ENCODE results near the gene PROX1. TPM values are rescaled to one million over a fixed set of nuclear protein-coding genes. Genes with fewer than 3 reads are reported as not detected.

Gene PROX1
- total and polyA plus RNA-seq, 12 donors = 2.5 to 132 (median 110) TPM

DNA sequence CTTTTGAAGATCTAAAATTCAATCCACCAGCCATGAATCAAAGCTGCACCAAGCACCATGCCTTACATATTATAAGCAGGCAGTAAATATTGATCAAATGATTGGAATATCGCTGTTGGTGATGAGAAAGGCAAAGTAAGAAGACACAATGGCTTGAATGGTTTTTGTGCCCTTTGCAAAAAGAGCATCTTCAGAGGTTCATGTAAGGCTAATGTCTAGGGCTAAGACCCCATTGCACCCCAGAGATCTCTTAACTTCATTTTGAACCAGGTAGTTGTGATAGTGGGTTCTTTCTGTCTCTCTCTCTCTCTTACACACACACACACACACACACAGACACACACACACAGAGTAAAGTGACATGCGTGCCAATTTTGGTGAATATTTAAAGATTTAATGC is 12.0 kb downstream of the PROX1 start:
- no peak for ATAC-seq

DNA sequence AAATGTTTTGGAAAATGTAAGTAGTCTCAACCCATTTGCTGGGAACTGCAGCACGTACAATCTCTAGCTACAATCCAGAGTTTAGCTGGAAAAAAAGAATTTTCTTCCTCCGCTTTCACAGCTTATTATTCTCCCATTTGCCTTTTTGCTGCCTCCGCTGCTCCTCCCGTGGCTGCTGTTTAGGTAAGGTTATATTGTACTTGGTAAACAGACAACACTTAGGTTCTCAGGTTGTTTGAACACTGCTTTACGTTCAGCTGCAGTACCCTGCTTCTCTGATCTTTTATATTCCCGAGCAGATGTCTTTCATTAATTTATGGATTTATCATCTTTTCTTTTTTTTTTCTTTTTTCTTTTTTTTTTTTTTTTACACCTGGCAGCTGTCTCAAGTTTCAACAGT is 14.3 kb downstream of the PROX1 start:
- TF ChIP-seq, protein P1, sequence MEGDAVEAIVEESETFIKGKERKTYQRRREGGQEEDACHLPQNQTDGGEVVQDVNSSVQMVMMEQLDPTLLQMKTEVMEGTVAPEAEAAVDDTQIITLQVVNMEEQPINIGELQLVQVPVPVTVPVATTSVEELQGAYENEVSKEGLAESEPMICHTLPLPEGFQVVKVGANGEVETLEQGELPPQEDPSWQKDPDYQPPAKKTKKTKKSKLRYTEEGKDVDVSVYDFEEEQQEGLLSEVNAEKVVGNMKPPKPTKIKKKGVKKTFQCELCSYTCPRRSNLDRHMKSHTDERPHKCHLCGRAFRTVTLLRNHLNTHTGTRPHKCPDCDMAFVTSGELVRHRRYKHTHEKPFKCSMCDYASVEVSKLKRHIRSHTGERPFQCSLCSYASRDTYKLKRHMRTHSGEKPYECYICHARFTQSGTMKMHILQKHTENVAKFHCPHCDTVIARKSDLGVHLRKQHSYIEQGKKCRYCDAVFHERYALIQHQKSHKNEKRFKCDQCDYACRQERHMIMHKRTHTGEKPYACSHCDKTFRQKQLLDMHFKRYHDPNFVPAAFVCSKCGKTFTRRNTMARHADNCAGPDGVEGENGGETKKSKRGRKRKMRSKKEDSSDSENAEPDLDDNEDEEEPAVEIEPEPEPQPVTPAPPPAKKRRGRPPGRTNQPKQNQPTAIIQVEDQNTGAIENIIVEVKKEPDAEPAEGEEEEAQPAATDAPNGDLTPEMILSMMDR (IDR thresholded peaks at IDR 0.05) = no peak
- no peaks in the 10 kb centered on the region for H3K27me3 ChIP-seq
- peaks cover 0 to 38% (median 8%) of the 10 kb centered on the region in 9 donors for H3K4me1 ChIP-seq
- H3K9me3 ChIP-seq = no peaks in the 10 kb centered on the region
- H3K4me3 ChIP-seq = no peak overlapping the region
- intact Hi-C loops (cut with DNase I) = no loop called here
- DNase-seq (no peak), ATAC-seq (no peak)
- peaks cover 0 to 12% (median 0%) of the 10 kb centered on the region in 9 donors for H3K36me3 ChIP-seq
- 62 to 70% methylated on average over 6 of the region's 6 CpGs for WGBS, 2 donors
- no peak overlapping the region for H3K27ac ChIP-seq

More for the DNA sequence above, 12.0 kb downstream of the PROX1 start:
- 95 to 98% methylated on average over 2 of the region's 2 CpGs for WGBS, 2 donors
- no peak for DNase-seq
- H3K4me1 ChIP-seq = peaks cover 0 to 50% (median 19%) of the 10 kb centered on the region in 9 donors
- peaks cover 0 to 12% (median 0%) of the 10 kb centered on the region in 9 donors for H3K36me3 ChIP-seq
- H3K27ac ChIP-seq = peak overlapping the region in 2 of 10 donors; percentile 2 to 5
- TF ChIP-seq, protein P1 (IDR thresholded peaks at IDR 0.05) = no peak
- no peaks in the 10 kb centered on the region for H3K27me3 ChIP-seq
- intact Hi-C loops (cut with DNase I) = no loop called here
- no peak overlapping the region for H3K4me3 ChIP-seq
- H3K9me3 ChIP-seq = no peaks in the 10 kb centered on the region

DNA sequence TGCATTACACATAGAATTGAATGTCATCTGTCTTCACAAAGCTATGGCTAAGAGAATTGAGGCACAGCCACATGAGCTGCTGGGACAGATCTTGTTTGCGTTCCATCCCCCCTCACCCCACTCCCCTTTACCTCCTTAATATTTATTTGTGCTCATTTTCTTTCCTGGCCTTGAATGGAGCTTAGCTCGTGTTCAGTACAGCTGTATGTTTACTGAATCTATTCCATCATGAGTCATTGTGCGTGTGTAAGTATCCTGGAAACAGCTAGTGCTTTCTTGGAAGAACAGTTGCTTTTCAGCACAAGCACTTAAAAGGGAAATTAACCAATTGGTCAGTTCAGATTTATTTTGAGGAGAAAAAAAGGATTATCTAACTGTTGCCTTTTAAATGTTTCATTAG is 14.7 kb downstream of the PROX1 start:
- ATAC-seq = peak in 6 of 8 donors; percentile 35 to 73 (median 64)
- no peaks in the 10 kb centered on the region for H3K27me3 ChIP-seq
- peak overlapping the region in 1 of 10 donors; percentile 11 for H3K27ac ChIP-seq
- 22 to 31% methylated on average over 3 of the region's 3 CpGs for WGBS, 2 donors
- H3K36me3 ChIP-seq = peaks cover 0 to 9% (median 0%) of the 10 kb centered on the region in 9 donors
- intact Hi-C loops (cut with DNase I) = no loop called here
- no peak for DNase-seq
- H3K4me1 ChIP-seq = peaks cover 0 to 34% (median 5%) of the 10 kb centered on the region in 9 donors
- H3K9me3 ChIP-seq = no peaks in the 10 kb centered on the region
- TF ChIP-seq, protein P1 (IDR thresholded peaks at IDR 0.05) = no peak
- no peak overlapping the region for H3K4me3 ChIP-seq

DNA sequence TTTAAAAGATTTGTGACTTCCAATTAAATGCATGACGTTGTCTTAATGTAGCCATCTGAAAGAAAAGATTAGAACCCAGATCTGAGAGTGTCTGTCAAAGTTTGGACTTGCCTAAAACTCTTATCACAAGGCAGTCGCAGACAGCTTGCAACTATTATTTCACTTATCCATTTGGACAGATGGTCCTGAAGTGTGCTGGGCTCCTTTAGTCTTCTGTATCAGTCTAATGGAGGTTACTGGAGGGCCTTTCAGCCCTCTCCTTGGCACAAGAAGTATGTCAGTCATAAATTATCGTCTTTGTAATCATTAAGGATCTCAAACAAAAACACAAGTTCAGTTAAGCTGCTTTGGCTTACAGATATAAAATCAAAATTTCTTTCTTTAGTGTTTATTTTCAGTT is 15.5 kb downstream of the PROX1 start:
- ATAC-seq (peak in 4 of 8 donors; percentile 41 to 56 (median 48)), DNase-seq (no peak)
- Histone ChIP-seq H3K36me3 (peaks cover 0 to 2% (median 0%) of the 10 kb centered on the region in 9 donors), H3K27me3 (no peaks in the 10 kb centered on the region), H3K9me3 (no peaks in the 10 kb centered on the region), H3K4me3 (no peak overlapping the region), H3K4me1 (peaks cover 0 to 32% (median 5%) of the 10 kb centered on the region in 9 donors), H3K27ac (peak overlapping the region in 2 of 10 donors; percentile 9 to 11)
- WGBS, 2 donors = 24 to 36% methylated on average over 3 of the region's 3 CpGs
- intact Hi-C loops (cut with DNase I) = no loop called here
- TF ChIP-seq, protein P1 (IDR thresholded peaks at IDR 0.05) = no peak

All from heart right ventricle (tissue), 16 donors.